ENCODE results near the gene DNAAF9.

DNA sequence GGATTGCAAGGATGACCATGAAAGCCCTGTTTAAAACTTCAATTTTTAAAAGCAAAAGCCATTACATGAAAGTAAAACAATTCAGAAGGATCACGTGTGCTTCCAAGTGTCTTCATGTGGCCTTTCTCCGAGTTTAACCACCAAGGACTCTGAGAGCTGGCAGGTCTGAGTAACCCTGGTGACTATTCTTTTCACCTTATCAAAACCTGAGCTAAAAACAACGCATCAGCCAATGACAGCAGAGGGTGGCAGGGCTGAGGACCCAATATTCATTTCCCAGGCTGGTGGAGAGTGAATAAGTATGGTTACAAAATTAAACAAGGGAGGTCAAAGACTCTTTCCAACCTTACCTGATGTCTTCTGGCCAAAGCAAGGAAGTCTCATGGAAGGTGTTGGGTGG, 46.7 kb downstream of the DNAAF9 start:
- TF ChIP-seq POLR2A (IDR thresholded peaks at IDR 0.05) = no peak
- TF ChIP-seq CTCF (IDR thresholded peaks at IDR 0.05) = no peak

Measured in testis (tissue), 2 donors.